ENCODE results near the gene PRKAG2. TPM values are rescaled to one million over a fixed set of nuclear protein-coding genes. Genes with fewer than 3 reads are reported as not detected.
A peak's percentile ranks its signal among the peaks of the same experiment; 100 is the strongest.

The PRKAG2 gene
- total and polyA plus RNA-seq, 8 donors, result 7.4 to 16.7 (median 9.2) TPM

GRCh38 chr7:151905353-151905752 is 28.4 kb upstream of the PRKAG2 start:
- intact Hi-C loops (cut with DNase I), result no loop called here
- no peak overlapping the region for H3K27ac ChIP-seq
- TF ChIP-seq CTCF (IDR thresholded peaks at IDR 0.05), result no peak
- WGBS, 2 donors, result 72 to 74% methylated on average over 9 of the region's 9 CpGs
- no peak for ATAC-seq
- no peak for DNase-seq
- H3K9me3 ChIP-seq, result no peaks in the 10 kb centered on the region
- no peaks in the 10 kb centered on the region for H3K27me3 ChIP-seq
- H3K4me1 ChIP-seq, result no peaks in the 10 kb centered on the region
- H3K4me3 ChIP-seq, result no peak overlapping the region
- no peaks in the 10 kb centered on the region for H3K36me3 ChIP-seq
- FAIRE-seq, result no peak

DNA sequence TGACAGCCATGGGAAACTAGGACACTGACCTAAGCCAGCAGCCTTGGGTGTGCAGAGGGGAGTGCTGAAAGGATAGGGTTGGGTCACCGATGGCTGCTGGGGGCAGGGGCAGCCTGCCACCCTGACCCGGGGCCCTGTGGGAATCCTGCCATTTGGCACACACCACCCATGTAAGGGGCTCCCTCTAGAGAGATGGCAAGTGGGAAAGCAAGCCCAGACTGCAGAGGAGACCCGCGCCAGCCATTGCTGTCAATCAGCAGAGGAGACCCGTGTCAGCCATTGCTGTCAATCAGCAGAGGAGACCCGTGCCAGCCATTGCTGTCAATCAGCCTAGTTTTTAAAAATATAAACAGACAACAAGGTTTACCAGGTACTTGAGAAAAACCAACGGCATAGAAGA is 27.4 kb upstream of the PRKAG2 start:
- TF ChIP-seq CTCF (IDR thresholded peaks at IDR 0.05), result no peak
- DNase-seq, result no peak
- Histone ChIP-seq H3K27me3 (no peaks in the 10 kb centered on the region), H3K4me1 (no peaks in the 10 kb centered on the region), H3K9me3 (no peaks in the 10 kb centered on the region), H3K27ac (no peak overlapping the region), H3K36me3 (no peaks in the 10 kb centered on the region), H3K4me3 (no peak overlapping the region)
- no peak for FAIRE-seq
- WGBS, 2 donors, result 69 to 74% methylated on average over 7 of the region's 7 CpGs
- no peak for ATAC-seq
- intact Hi-C loops (cut with DNase I), result no loop called here

GRCh38 chr7:151903249-151904032 is 26.5 kb upstream of the PRKAG2 start:
- WGBS, 2 donors, result 73 to 80% methylated on average over 9 of the region's 9 CpGs
- H3K27ac ChIP-seq, result no peak overlapping the region
- H3K36me3 ChIP-seq, result no peaks in the 10 kb centered on the region
- H3K4me3 ChIP-seq, result no peak overlapping the region
- peak in 1 of 6 donors; percentile 4 for DNase-seq
- no peaks in the 10 kb centered on the region for H3K9me3 ChIP-seq
- ATAC-seq, result no peak
- intact Hi-C loops (cut with DNase I), result no loop called here
- TF ChIP-seq CTCF (IDR thresholded peaks at IDR 0.05), result no peak
- no peaks in the 10 kb centered on the region for H3K4me1 ChIP-seq
- FAIRE-seq, result no peak
- H3K27me3 ChIP-seq, result no peaks in the 10 kb centered on the region

- no peak for TF ChIP-seq CTCF (IDR thresholded peaks at IDR 0.05)
- Histone ChIP-seq H3K4me3 (no peak overlapping the region), H3K27me3 (no peaks in the 10 kb centered on the region), H3K9me3 (no peaks in the 10 kb centered on the region), H3K27ac (no peak overlapping the region), H3K4me1 (no peaks in the 10 kb centered on the region), H3K36me3 (no peaks in the 10 kb centered on the region)
- 88 to 91% methylated on average over 17 of the region's 17 CpGs for WGBS, 2 donors
- ATAC-seq (no peak), FAIRE-seq (no peak), DNase-seq (peak in 1 of 6 donors; percentile 6)
- intact Hi-C loops (cut with DNase I), result no loop called here
Measured at GRCh38 chr7:151902311-151902710, 25.4 kb upstream of the PRKAG2 start.

DNA sequence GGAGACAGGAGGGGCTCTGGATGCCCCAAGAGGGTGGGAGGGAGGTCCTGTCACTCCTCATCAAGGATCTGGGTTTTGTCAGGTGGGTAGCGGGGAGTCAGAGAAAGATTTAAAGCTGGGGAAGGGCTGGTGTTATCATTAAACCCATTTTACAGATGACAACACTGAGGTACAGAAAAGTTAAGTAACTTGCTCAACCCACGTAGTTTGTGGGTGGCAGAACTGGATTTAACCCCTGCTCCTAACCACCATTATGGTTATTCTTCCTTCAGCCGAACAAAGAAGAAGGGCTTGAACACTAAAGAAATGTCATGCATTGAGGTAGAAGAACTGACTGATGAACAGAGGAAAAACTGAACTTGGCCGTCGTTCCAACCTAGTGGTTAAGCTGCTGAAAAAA is 24.9 kb upstream of the PRKAG2 start:
- intact Hi-C loops (cut with DNase I), result no loop called here
- Histone ChIP-seq H3K4me3 (no peak overlapping the region), H3K27ac (no peak overlapping the region), H3K4me1 (peaks cover 0 to 1% (median 0%) of the 10 kb centered on the region in 3 donors), H3K27me3 (no peaks in the 10 kb centered on the region), H3K36me3 (no peaks in the 10 kb centered on the region), H3K9me3 (no peaks in the 10 kb centered on the region)
- TF ChIP-seq CTCF (IDR thresholded peaks at IDR 0.05), result no peak
- DNase-seq (no peak), ATAC-seq (no peak), FAIRE-seq (no peak)
- 75 to 83% methylated on average over 5 of the region's 5 CpGs for WGBS, 2 donors
